ENCODE measurements around the gene PDYN.

PDYN gene

DNA sequence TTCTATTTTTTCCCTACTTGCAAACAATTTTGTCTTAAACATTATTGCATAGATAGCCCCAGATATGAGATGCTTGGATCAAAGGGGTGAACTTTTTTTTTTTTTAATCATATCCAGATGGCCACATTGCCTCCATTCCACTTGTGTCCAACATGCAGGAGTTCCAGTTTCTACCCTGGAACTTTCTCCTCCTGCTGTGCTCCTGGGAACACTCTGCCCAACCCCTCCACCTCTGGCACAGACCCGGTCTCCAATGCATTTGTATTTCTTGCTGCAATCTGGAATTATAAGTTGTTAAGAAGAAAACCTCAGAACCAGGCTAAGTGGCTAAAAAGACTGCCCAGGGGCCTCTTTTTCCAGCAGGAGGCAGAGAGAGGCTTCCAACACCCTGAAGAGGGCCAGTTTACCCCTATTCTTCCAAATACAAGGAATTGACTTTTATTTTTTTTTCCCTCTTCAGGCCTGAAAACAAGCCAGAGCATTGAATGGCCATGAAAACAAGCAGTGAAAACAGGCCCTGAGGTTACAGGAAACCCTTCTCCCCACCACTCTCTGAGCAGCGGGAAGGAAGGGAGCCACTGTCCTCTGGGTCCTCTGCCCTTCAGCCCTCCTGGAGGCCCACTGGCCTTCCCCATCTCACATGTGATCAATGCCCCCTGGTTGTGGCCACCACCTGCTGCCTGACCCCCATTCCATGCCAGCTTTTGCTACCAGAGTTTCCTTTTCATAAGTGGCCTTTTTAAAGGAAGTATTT is 44.3 kb downstream of the PDYN start:
- no peak for DNase-seq

DNA sequence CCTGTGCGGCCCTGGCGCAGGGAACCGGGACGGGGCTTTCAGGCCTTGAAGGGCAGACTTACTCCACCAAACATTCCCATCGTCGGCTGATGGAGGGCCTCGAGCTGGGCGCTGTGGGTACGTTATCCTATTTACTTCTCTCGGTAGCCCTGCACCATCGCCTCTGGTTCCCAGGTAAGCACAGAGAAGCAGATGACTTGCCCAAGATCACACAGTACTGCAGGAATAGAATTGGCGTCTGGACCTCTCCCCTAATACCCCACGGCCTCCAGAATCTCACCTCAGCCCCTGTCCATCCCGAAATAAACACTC is 46.4 kb downstream of the PDYN start:
- DNase-seq = no peak

DNA sequence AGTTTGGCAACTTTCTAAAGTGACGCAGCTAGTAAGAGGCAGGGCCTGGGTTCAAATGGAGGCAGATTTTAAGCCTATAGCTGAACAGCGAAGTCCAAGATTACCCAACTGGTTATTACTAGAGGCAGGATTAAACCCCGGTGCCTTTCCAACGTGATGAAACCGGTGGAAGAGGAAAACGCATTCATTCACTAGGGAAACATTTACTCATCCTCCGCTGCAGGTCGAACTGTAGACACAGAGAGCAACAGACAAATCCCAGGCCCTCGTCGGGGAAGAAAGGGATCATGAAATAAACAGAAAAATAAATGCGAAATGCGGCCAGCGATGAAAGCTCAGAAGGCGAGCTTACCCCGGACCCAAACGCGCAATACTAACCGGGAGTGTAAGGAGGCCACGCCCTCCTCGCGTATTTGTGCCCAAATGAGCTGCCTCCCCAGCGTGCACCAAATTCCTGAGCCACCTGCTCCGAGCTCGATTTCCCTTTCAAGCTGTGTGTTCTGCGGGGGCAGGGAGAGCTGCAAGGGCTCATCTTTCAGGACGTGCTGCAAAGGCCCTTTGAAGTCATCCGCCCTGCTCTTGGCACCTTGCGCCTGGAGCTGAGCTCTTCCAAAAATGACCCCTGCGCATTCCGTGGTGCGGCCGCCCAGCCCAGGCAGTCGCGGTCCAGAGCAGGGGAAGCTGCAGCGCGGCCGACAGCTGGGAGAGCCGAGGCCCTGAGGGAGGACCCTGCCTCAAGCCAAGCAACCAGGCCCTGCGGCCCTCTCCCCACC is 46.9 kb downstream of the PDYN start:
- peak; percentile 16 for DNase-seq

DNA sequence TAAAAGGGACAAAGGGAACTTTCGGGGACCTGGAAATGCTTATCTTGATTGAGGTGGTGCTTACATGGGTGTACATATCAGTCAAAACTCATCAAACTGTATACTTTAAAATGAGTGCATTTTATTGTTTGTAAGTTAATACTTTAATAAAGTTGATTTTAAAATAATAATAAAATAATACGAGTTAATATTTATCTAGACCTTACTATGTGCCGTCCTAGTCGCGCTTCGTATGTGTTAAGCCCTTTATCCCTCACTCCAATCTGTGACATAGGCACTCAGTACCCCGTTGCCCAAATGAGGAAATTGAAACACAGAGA is 47.5 kb downstream of the PDYN start:
- no peak for DNase-seq

DNA sequence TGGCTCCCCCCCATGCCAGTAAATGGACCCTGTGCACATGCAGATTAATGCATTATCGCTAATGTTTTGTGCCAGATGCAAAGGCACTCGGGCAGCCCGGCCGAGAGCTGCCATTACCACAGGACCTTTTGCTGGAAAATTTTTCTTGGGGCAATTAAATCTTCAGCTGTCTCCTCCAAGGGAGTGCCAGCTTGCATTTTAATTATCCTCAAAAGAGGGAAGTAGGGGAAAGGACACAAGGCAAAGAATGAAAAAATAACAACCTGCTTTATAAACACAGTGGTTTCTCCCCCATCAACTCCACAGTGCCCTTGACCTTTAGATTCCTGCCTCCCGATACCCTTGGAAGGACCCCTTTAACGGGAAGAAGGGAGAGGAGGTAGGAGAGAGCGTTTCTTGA is 48.2 kb downstream of the PDYN start:
- no peak for DNase-seq

DNA sequence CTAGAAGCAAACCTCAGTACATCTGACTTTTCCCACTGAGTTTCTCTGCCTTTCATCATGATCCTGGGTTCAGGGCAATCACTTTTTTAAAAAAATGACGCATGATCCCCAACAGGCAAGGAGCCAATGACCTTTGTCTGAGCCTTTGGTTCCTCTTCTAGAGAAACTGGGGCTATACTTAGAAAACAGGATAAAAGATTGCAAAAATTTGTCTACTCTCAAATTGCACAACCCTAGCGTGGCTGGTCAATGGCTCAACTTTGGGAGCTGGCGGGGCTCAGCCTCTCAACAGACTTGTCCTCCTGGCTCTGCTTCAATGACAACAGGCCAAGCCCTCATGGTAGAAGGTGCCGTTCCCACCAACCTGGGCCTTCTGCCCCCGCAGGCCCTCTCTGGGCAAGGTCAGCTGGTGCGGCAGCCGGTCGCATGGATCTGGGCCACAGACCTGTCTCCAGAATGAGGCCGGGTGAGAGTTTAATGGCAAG is 48.7 kb downstream of the PDYN start:
- DNase-seq = no peak

DNA sequence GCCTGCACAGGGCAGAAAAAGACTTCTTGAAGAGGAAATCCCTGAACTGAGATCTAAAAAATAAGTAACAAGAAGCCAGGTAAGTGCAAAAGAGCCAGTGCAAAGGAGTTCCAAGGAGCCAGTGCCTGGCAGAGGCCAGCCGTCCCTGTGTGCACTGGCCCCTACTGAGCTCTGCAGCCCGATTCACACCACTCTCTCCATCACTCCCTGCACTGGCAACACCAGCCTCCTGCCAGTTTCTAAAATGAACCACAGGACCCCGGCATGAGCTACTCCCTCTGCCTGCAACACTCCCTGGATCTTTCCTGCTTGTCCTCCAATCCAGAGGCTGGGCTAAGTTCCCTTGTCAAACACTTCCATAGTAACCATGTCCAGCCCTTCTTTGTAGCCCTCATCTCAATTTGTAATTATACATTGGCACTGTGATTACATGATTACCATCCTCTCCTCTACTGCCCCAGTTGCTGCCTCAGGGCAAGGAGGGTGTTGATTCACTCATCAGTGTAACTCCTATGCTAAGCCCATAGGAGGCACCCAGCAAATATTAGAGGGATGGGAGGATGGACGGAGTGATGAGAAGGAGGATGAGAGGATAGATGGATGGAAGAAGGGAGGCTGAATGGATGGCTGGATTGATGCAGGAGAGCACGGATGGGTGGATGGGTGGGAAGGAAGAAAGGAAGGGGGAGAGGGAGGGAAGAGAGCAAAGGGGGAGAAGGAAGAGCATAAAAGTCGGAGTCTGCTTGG is 49.3 kb downstream of the PDYN start:
- DNase-seq = no peak

DNA sequence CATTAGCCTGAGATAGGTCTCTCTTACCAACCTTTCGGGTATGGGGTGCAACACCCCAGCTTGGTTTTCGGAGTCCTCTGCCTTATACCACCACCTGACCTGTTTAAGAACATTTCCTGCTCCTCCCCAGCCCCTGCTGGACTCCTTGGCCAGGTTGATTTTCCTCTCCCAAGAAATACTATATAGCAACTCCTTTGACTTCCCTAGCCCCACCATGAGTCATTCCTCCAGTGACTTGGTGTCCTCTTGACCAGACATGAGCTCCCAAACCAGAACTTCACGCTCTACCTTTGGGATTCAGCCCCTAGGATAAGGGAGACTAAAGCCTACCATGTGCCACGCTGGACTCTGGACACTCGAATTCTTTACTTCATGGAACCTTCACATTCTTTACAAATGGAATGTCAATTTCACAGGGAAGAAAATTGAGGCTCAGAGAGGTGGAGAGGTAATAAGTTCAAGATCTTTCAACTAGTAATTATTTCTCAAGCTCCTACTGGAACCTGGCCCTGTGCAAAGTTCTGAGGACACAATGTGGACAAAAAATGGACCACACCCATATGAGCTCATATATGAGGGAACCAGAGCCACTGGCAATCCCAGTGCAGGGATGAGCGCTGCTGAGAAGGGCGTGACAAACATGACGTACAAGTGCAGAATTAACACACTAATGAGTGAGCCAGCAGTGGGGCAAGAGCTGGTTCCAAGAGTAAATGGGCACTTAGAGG is 50.4 kb downstream of the PDYN start:
- no peak for DNase-seq

DNA sequence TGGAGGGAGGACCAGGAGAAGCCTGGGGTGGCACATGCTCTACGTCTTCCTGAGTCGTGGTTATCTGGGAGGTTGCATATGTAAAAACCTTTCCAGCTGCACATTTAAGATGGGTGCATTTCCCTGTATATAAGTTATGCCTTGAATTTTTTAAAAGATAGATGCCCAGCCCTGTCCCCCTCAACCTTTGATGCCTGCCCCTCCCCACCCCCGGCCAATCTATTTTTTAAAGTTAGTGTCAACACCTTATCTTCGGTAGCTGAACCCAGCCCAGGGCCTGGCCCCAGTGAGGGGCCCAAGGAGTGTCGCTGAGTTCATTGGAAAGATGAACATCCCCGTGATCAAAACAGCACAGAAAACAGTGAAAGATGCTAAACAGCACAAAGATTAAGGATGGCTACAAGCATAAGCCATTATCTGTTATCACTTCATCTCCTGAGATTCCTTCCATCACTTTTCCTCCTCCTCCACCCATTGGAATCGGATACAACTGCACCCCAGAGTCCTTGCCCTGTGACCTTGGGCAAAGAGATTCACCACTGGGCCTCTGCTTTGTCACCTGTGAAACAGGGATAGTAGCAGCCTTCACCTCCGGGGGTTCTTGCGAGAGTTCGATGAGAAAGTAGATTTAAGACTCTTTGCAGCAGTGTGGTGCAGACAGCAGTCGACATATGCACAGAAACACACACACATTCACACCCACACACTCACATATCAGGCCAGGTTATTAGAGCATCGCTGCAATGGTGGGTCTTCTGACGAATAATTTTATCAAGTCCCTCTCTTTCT is 51.2 kb downstream of the PDYN start:
- DNase-seq = no peak

DNA sequence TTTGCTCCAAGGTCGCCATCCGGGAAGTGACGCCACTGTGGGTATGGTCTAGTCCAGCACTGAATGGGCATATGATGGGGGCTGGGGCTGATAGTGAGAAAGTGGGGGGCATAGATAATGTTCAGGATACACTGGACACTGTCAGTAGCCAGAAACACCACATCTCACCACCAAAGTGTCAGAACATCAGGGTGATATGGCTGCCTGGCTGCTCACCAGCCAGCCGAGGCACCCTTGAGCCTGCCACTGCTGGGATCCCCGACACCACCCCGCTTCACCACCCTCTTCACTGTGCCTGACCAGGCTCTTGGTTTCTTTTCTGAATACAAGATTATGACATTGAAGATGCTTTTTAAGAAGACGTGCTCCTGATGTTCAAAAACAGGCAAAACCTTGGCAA is 51.8 kb downstream of the PDYN start:
- no peak for DNase-seq

DNA sequence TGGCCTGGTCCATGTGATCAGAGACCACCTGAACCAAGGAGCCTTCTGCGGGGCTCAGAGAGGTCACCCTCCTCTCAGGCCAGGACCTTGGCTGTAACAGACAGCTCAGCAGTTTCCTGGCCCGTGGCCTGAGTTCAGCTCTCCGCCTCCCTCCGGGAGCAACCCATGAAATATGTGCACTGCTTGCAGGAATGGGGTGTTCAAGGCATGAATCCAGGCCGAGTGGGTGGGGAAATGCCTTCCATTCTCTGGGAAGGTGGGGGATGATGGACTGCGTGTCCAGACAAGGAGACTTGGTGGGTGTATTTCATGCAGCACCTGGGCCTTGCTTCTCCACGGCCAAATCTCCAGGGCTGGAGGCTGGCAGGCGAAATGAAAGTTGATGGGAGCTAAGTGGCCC is 52.6 kb downstream of the PDYN start:
- no peak for DNase-seq

DNA sequence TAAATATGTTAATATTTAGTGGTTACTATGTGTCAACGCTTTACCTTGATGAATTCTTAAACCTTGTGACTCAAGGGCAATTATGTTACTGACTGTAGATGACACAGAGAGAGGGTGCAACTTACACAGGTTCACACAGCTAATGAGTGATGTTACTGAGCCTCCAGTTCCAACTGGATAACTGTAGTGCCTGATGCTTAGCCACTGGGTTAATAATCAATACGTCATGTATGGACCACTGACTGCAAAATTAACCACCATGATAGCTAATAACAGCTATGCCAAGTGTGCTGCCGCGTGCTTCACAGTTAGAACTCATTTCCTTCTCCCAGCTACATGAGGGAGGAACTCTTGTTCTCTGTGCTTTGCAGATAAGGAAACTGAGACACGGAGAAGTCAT is 53.3 kb downstream of the PDYN start:
- DNase-seq = no peak

DNA sequence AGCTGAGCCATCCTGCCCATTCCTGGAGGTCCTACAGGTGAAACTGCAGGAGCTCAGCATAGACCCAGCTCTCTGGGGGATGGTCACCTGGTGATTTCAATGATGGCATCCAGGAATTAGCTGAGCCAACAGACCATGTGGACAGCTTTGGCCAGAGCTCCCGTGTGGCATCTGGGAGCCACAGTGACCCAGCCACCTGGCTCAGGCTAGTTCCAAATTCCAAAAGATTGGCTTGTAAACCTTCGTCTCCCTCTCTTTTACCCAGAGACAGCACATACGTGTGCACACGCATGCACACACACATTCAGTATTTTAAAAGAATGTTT is 54.6 kb downstream of the PDYN start:
- DNase-seq = no peak

DNA sequence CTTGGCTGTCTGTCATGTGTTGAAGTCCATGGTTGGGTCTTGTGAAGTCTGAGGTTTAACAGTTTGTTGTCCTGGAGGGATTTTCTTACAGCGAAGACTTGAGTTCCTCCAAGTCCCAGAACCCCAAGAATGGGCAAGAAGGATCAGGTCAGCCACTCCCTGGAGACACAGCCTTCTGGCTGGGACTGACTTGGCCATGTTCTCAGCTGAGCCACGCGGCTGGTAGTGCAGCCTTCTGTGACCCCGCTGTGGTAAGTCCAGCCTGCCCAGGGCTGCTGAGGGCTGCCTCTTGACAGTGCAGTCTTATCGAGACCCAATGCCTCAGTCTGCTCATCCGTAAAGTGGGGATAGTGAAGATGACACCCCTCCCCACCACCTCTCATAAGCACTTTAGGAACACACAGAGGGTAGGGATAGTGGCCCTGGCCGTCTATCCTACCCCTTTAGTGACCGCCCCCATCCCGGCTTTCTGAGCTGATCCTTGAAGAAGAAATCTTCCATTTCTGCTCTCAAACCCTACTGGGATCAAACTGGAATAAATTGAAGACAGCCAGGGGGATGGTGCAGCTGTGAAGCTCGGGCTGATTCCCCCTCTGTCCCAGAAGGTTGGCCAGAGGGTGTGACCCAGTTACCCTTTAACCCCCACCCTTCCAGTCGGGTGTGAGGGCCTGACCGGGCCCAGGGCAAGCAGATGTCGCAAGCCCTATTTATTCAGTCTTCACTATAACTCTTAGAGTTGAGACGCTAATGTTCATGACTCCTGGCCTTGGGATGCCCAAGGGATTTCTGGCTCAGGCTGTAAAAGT is 55.2 kb downstream of the PDYN start:
- DNase-seq = no peak

DNA sequence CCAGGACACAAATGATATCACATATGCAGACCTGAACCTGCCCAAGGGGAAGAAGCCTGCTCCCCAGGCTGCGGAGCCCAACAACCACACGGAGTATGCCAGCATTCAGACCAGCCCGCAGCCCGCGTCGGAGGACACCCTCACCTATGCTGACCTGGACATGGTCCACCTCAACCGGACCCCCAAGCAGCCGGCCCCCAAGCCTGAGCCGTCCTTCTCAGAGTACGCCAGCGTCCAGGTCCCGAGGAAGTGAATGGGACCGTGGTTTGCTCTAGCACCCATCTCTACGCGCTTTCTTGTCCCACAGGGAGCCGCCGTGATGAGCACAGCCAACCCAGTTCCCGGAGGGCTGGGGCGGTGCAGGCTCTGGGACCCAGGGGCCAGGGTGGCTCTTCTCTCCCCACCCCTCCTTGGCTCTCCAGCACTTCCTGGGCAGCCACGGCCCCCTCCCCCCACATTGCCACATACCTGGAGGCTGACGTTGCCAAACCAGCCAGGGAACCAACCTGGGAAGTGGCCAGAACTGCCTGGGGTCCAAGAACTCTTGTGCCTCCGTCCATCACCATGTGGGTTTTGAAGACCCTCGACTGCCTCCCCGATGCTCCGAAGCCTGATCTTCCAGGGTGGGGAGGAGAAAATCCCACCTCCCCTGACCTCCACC is 56.4 kb downstream of the PDYN start:
- no peak for DNase-seq

DNA sequence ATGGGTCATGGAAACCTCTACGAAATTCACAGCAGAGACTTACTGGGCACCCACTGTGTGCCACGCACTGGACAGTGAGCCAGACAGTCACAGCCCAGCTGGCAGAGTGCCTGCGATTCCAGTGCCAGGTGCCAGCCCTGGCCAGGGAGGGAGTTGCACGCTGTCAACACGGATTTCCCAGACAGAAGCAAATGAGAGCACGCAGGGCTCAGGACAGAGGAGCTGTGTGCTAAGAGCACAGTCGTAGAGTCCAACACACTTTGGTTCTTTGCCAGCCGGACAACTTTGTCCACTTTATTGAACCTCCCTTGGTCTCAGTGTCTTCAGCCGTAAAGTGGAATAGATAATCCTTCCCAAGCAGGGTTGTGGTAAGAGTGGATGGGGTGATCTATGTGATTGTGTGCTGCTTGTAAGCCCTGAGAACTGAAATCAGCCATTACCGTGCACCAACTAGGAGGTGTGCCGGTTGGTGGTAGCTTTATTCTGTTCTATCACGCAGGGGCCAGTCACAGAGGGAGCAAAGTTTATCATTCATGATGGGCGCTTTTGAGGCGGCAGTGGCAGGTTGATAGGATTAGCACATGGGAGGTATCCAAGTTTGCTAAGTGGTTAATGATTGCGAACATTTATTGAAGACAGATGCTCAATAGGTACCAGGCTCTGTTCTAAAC is 58.0 kb downstream of the PDYN start:
- no peak for DNase-seq

DNA sequence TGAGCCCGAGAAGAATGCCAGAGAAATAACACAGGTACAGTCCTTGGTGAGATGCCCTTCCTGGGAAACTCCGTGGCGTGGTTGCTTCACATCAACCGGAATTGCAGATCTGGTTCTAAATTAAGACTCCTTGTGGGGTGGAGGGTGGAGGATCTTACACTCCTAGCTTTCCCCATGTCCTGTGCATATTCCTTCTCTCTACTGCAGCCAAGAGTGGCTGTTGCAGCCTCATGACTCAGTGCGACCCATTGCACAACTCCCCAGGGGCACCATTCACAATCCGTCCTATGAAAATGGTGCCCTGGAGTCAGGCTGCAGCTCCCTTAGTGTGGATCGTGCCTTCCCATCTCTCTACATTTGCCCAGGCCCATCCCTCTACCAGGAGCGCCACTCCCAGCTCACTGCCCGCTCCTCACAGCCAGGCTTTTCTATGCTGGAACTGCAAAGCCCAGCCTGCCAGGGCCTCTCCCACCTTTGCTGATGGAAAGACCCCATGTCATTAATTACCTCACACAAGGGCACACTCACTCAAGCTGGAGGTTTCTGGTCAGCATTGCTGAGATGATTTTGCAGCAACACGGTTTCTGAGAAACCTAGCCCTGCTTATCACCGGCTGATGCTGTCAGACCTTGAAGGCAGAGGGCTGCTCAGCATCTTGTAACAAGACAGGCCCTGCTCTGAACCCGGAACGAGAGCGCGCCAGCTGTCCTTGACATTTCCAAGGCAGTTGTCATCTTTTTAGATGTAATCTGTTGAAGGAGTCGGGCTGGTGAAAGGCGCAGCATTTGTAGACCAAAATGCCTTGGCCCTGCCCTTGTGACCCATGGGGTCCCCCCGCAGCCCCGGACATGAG is 58.9 kb downstream of the PDYN start:
- DNase-seq = peak; percentile 75

DNA sequence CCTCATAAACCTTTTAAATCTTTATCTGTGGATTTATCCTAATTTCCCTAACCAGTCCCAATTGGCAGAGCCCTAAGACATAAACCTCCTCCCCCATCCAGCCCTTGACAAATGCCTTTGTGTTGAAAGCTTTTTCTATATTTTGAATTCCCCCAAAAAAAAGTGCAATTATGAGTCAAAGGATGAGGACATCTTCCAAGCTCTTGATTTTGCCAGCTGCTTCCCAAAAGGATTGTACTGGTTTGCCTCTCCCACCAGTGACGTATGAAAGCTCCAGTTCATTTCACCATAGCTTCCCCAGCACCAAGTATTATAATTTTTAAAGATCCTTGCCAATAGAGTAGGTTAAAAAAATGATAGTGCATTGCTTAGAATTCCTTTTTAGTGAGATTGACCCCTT is 59.7 kb downstream of the PDYN start:
- DNase-seq = peak; percentile 59

DNA sequence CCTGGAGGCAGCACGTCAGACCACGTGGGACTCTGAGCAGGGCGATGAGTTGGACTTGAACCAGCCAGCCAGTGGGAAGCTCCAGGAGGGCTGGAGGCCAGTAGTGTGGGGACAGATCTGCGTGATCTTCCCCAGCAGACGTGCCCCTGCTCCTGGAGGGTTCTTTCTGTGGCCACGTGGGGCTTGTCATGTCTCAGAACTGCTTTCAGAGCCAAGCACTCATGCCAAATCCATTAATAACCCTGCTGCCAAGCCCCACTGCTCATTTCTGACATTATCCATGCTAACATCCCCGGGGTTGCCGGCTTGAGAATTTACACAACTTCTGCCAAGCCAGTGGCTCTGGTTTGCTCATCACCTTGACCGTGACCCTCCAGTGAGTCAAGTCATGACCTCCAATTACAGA is 60.4 kb downstream of the PDYN start:
- peak; percentile 58 for DNase-seq

DNA sequence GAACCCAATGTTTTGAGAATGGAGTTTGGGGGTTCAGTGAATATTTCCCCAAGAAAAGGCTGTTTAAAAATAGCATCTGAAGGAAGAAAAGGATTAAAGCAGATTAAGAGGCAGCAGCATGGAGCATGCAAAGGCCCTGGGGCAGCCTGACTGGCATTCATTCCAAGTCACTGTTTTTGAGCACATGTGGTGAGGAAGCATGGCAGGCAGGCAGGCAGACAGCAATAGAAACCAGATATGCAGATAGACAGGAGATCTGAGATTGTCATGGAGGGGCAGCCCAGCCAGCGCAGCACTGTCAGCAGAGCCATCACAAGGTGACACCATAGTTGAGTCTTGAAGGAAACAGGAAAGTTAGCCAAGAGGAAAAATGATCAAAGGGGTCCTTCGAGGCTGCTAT is 60.9 kb downstream of the PDYN start:
- no peak for DNase-seq

Data from EL (cell line).